Measurements from ENCODE around the gene PDE4D. TPM values are rescaled to one million over a fixed set of nuclear protein-coding genes. Genes with fewer than 3 reads are reported as not detected.

Gene PDE4D
- total and polyA plus RNA-seq, 2 experiments from 2014 or later, result 21.9 to 54.2 TPM

DNA sequence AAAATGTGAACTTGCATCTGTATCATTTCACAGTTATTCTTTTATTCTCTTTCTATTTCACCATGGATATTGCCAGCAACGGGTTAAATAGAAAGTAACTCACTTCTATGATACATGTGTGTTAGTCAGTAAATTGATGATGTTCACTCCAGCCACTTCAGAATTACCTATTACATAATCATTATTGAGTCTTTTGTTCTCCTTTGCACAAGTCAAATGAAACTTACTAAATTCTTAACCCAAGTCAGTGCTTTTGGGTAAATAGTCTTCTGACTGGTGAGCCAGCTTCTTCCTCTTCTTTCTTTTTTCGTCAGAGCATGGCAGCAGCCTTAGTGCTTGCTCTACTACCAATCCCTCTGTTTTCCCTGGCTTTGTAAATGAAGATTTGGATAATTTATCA, 966.3 kb downstream of the PDE4D start:
- TF ChIP-seq, protein P1, sequence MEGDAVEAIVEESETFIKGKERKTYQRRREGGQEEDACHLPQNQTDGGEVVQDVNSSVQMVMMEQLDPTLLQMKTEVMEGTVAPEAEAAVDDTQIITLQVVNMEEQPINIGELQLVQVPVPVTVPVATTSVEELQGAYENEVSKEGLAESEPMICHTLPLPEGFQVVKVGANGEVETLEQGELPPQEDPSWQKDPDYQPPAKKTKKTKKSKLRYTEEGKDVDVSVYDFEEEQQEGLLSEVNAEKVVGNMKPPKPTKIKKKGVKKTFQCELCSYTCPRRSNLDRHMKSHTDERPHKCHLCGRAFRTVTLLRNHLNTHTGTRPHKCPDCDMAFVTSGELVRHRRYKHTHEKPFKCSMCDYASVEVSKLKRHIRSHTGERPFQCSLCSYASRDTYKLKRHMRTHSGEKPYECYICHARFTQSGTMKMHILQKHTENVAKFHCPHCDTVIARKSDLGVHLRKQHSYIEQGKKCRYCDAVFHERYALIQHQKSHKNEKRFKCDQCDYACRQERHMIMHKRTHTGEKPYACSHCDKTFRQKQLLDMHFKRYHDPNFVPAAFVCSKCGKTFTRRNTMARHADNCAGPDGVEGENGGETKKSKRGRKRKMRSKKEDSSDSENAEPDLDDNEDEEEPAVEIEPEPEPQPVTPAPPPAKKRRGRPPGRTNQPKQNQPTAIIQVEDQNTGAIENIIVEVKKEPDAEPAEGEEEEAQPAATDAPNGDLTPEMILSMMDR (IDR thresholded peaks at IDR 0.05; ENCODE audit: low read depth, low read length), result no peak
- H3K27me3 ChIP-seq, result no peaks in the 10 kb centered on the region
- no peaks in the 10 kb centered on the region for H3K9me3 ChIP-seq (ENCODE audit: low read depth)
- no peaks in the 10 kb centered on the region for H3K36me3 ChIP-seq
- peaks cover 6% of the 10 kb centered on the region for H3K4me1 ChIP-seq (ENCODE audit: low read depth)
- no peak overlapping the region for H3K4me3 ChIP-seq
- H3K27ac ChIP-seq, result no peak overlapping the region
- DNase-seq (ENCODE audit: low read depth in 1 of 2, low spot score in 1 of 2), result no peak

DNA sequence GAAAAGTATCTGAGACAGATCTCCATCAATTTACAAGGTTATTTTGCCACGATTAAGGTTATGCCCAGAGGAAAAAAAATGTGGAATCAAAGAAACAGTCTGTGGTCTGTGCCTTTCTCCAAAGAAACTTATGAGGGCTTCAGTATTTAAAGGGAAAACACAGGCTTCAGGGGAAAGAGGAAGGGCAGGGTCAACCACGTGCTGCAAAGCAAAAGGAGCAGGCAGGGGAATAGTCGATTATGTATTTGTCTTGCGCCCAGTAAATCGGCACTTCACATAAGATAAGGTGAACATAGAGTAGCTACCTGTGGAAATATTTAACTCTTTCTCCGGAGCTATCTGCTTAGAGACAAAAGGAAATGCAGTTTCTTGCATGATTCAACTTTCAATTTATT, 967.0 kb downstream of the PDE4D start:
- H3K4me3 ChIP-seq, result no peak overlapping the region
- H3K9me3 ChIP-seq (ENCODE audit: low read depth), result no peaks in the 10 kb centered on the region
- H3K27ac ChIP-seq, result no peak overlapping the region
- H3K27me3 ChIP-seq, result no peaks in the 10 kb centered on the region
- no peaks in the 10 kb centered on the region for H3K36me3 ChIP-seq
- DNase-seq (ENCODE audit: low read depth in 1 of 2, low spot score in 1 of 2), result no peak
- peaks cover 6% of the 10 kb centered on the region for H3K4me1 ChIP-seq (ENCODE audit: low read depth)
- TF ChIP-seq, protein P1 (IDR thresholded peaks at IDR 0.05; ENCODE audit: low read depth, low read length), result no peak

DNA sequence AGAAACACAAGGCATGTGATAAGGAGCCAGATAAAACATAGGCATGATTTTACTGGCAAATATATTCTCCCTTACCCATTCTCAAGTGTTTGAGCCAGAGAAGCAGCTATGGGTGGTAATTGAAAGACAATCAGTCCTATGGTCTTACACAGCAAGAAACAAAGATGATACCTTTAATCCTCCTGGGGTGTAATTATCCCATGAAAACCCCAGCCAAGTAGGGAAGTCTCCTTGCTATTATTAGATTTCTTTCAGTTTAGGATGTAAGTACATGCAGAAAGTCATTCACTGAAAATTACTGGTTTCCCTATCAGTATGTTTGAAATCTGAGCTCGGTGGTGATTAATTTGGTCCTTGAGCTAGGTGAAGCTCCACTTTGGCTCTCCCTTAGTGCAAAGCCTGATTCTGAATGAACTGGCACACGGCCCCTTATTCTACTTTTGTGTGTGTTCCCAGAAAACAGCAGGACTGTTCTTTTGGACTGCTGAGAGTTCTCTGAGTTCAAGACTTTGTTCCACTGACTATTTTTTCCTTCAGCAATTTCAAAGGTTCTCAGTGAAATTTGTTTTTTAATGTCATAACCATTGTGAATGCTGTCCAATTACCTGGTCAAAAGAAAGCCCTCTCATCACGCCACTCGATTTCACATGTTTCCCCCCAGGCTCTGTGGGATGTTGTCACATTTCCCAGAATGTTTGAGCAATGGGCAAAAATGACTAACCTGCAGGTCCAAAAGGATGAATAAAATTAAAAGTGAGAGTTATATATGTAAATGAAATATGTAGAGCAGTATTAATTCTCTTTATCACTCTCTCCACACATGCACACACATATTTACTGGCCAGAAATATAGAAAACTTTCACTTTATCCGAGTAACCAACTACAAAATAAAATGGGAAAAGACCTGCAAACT, 967.6 kb downstream of the PDE4D start:
- Histone ChIP-seq H3K27ac (no peak overlapping the region), H3K9me3 (ENCODE audit: low read depth) (no peaks in the 10 kb centered on the region), H3K4me3 (no peak overlapping the region), H3K36me3 (no peaks in the 10 kb centered on the region), H3K4me1 (ENCODE audit: low read depth) (peaks cover 6% of the 10 kb centered on the region), H3K27me3 (no peaks in the 10 kb centered on the region)
- DNase-seq (ENCODE audit: low read depth in 1 of 2, low spot score in 1 of 2), result peak in 1 of 2 donors; percentile 30
- TF ChIP-seq, protein P1 (IDR thresholded peaks at IDR 0.05; ENCODE audit: low read depth, low read length), result no peak

DNA sequence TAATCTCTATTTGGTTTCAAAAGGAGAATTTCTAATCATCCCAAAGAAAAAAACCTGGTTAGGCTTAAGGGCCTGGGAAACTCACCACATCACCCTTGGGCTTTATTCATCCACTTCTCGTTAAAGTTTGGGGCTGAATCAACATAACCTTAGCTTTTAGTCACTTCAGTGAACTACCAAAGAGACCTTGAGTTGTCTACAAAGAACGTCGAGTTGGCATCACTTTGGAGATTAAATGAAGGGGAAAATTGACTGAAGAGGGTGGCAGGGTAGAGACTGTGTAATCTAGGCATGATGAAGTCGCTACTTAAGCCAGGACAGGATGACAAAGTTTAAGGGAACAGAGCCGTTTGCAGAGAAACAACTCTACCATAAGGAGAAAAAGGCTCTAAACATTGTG, 969.2 kb downstream of the PDE4D start:
- H3K4me1 ChIP-seq (ENCODE audit: low read depth), result peaks cover 12% of the 10 kb centered on the region
- no peaks in the 10 kb centered on the region for H3K36me3 ChIP-seq
- DNase-seq (ENCODE audit: low read depth in 1 of 2, low spot score in 1 of 2), result no peak
- no peaks in the 10 kb centered on the region for H3K9me3 ChIP-seq (ENCODE audit: low read depth)
- no peak overlapping the region for H3K27ac ChIP-seq
- TF ChIP-seq, protein P1 (IDR thresholded peaks at IDR 0.05; ENCODE audit: low read depth, low read length), result no peak
- H3K27me3 ChIP-seq, result no peaks in the 10 kb centered on the region
- no peak overlapping the region for H3K4me3 ChIP-seq

DNA sequence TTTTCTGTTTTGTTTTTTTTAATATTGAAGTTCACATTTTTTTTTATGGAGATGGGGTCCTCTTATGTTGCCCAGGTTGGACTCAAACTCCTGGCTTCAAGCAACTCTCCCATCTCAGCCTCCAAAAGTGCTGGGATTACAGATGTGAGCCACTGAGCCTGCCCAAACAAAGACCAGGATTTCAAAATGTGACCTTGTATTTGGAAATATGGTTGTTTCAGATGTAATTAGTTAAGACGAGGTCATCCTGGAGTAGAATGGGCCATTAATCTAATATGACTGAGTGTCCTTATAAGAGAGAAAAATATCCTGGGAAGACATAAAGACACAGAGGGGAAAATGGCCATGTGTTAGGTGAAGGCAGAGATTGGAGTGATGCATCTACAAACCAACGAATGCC, 970.2 kb downstream of the PDE4D start:
- DNase-seq (ENCODE audit: low read depth in 1 of 2, low spot score in 1 of 2), result no peak
- Histone ChIP-seq H3K4me1 (ENCODE audit: low read depth) (peaks cover 12% of the 10 kb centered on the region), H3K9me3 (ENCODE audit: low read depth) (no peaks in the 10 kb centered on the region), H3K36me3 (no peaks in the 10 kb centered on the region), H3K27ac (no peak overlapping the region), H3K27me3 (no peaks in the 10 kb centered on the region), H3K4me3 (no peak overlapping the region)
- TF ChIP-seq, protein P1 (IDR thresholded peaks at IDR 0.05; ENCODE audit: low read depth, low read length), result no peak

Data from cardiac muscle cell (in vitro differentiated cells and primary cell).